H1 (cell line): ENCODE measurements around the gene CDK8. TPM values are rescaled to one million over a fixed set of nuclear protein-coding genes. Genes with fewer than 3 reads are reported as not detected.

Experiments used
- ATF3 ChIP-seq: IDR thresholded peaks from 2 replicates; pipeline ENCODE4 v1.6.1; 2011; ENCODE audit warnings: low read depth, mild to moderate bottlenecking, low read length; ENCODE audit not compliant: insufficient read depth
- BACH1 ChIP-seq: IDR thresholded peaks from 2 replicates; pipeline ENCODE4 v1.6.1; 2012; ENCODE audit warnings: low read length, improper control_type of control experiment
- CHD7 ChIP-seq: fragments of 300-600 bp; sonication (generic); IDR thresholded peaks from 2 replicates; pipeline ENCODE4 v1.7.1; 2012; ENCODE audit warnings: low read length, moderate library complexity, mild to moderate bottlenecking, inconsistent platforms; ENCODE audit not compliant: insufficient replicate concordance
- CREB1 ChIP-seq: IDR thresholded peaks from 2 replicates; pipeline ENCODE4 v1.6.1; 2012; ENCODE audit warnings: inconsistent platforms
- JUND ChIP-seq: IDR thresholded peaks from 2 replicates; pipeline ENCODE4 v1.6.1; 2011; ENCODE audit warnings: mild to moderate bottlenecking, improper control_type of control experiment, low read length
- NANOG ChIP-seq: IDR thresholded peaks from 2 replicates; pipeline ENCODE4 v1.6.1; 2011; ENCODE audit warnings: low read length, low read depth, mild to moderate bottlenecking, inconsistent platforms; ENCODE audit not compliant: insufficient read depth, poor library complexity, severe bottlenecking
- RXRA ChIP-seq: IDR thresholded peaks from 2 replicates; pipeline ENCODE4 v1.6.1; 2011; ENCODE audit warnings: low read depth, mild to moderate bottlenecking, low read length, moderate library complexity; ENCODE audit not compliant: insufficient read depth
- SIN3A ChIP-seq, 2 experiments: IDR thresholded peaks in 1 of 2; conservative IDR thresholded peaks in 1 of 2; 2 replicates each; pipeline ENCODE4 v1.6.1; 2011 to 2012; ENCODE audit warnings: low read length in 2 of 2, improper control_type of control experiment in 1 of 2, low read depth in 1 of 2, mild to moderate bottlenecking in 1 of 2
- polyA plus RNA-seq, 7 experiments: library from polyadenylated mRNA; depleted of rRNA in 3 of 7; stranded (reverse) in 5 of 7; unstranded in 2 of 7; fragments of >200 nt in 5 of 7; fragments of 200-250 nt in 2 of 7; gene quantifications; 1 replicate in 5 of 7; 2 replicates in 1 of 7; 4 replicates in 1 of 7; pipeline versions ENCODE4 v1.2.1 to v1.2.3, GENCODE V29; 2011 to 2013; ENCODE audit warnings: missing spikeins in 2 of 7, mixed read lengths in 2 of 7
- total RNA-seq: library from RNA; stranded (reverse); fragmentation: NEBNext Ultra II Directional; extraction: Animal tissue kit (Norgen Biotek cat#: 25700); gene quantifications from 2 replicates; pipeline ENCODE4 v1.2.1, GENCODE V29; 2021

The CDK8 gene
- total and polyA plus RNA-seq, 2 of the 8 experiments (the other 6 are each of a cell fraction or from before 2014, with no cell fraction given), result 22.1 to 25.6 TPM

GRCh38 chr13:26227166-26227971 is 26.6 kb upstream of the CDK8 start (continued):
- TF ChIP-seq CHD7 (no peak), SIN3A (conservative IDR thresholded peaks at IDR 0.05 in 1 of 2, IDR thresholded peaks at IDR 0.05 in 1 of 2; ENCODE audit: low read depth in 1 of 2, low read length in 2 of 2) (no peak), NANOG (no peak), BACH1 (no peak), CREB1 (no peak), ATF3 (no peak), RXRA (no peak), JUND (no peak)
- TF ChIP-seq, all 59 proteins: peak for 0
